Measurements from ENCODE around the gene KCTD14. TPM values are rescaled to one million over a fixed set of nuclear protein-coding genes. Genes with fewer than 3 reads are reported as not detected.
A peak's percentile ranks its signal among the peaks of the same experiment; 100 is the strongest.

Gene KCTD14
- total and polyA plus RNA-seq, 9 of the 15 experiments (the other 6 are each of a cell fraction or from before 2014, with no cell fraction given) = 0.04 to 0.30 (median 0.11) TPM; not detected in 2

- TF ChIP-seq, protein P1, sequence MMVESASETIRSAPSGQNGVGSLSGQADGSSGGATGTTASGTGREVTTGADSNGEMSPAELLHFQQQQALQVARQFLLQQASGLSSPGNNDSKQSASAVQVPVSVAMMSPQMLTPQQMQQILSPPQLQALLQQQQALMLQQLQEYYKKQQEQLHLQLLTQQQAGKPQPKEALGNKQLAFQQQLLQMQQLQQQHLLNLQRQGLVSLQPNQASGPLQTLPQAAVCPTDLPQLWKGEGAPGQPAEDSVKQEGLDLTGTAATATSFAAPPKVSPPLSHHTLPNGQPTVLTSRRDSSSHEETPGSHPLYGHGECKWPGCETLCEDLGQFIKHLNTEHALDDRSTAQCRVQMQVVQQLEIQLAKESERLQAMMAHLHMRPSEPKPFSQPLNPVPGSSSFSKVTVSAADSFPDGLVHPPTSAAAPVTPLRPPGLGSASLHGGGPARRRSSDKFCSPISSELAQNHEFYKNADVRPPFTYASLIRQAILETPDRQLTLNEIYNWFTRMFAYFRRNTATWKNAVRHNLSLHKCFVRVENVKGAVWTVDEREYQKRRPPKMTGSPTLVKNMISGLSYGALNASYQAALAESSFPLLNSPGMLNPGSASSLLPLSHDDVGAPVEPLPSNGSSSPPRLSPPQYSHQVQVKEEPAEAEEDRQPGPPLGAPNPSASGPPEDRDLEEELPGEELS (CRISPR knock-in tag; IDR thresholded peaks at IDR 0.05; ENCODE audit: borderline replicate concordance) = no peak
- TF ChIP-seq ZNF174 (CRISPR knock-in tag; IDR thresholded peaks at IDR 0.05) = no peak
- TF ChIP-seq TSHZ1 (CRISPR knock-in tag; IDR thresholded peaks at IDR 0.05) = peak; percentile 61; the same call in 1 of the 2 replicates
- peak; percentile 78 for TF ChIP-seq SMAD4 (CRISPR knock-in tag; conservative IDR thresholded peaks at IDR 0.05)
- no peak for TF ChIP-seq ZNF699 (CRISPR knock-in tag; IDR thresholded peaks at IDR 0.05; ENCODE audit: insufficient replicate concordance)
- TF ChIP-seq USF1 (CRISPR knock-in tag; IDR thresholded peaks at IDR 0.05) = no peak
- TF ChIP-seq ZNF780A (CRISPR knock-in tag; IDR thresholded peaks at IDR 0.05) = no peak
- no peak for TF ChIP-seq CTBP1 (IDR thresholded peaks at IDR 0.05; ENCODE audit: borderline replicate concordance)
- TF ChIP-seq STAT6 (CRISPR knock-in tag; IDR thresholded peaks at IDR 0.05) = no peak
- TF ChIP-seq, protein P2, sequence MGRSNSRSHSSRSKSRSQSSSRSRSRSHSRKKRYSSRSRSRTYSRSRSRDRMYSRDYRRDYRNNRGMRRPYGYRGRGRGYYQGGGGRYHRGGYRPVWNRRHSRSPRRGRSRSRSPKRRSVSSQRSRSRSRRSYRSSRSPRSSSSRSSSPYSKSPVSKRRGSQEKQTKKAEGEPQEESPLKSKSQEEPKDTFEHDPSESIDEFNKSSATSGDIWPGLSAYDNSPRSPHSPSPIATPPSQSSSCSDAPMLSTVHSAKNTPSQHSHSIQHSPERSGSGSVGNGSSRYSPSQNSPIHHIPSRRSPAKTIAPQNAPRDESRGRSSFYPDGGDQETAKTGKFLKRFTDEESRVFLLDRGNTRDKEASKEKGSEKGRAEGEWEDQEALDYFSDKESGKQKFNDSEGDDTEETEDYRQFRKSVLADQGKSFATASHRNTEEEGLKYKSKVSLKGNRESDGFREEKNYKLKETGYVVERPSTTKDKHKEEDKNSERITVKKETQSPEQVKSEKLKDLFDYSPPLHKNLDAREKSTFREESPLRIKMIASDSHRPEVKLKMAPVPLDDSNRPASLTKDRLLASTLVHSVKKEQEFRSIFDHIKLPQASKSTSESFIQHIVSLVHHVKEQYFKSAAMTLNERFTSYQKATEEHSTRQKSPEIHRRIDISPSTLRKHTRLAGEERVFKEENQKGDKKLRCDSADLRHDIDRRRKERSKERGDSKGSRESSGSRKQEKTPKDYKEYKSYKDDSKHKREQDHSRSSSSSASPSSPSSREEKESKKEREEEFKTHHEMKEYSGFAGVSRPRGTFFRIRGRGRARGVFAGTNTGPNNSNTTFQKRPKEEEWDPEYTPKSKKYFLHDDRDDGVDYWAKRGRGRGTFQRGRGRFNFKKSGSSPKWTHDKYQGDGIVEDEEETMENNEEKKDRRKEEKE (IDR thresholded peaks at IDR 0.05; ENCODE audit: borderline replicate concordance in 1 of 2, control insufficient read depth in 1 of 2, low read depth in 2 of 2, low read length in 1 of 2) = no peak
- TF ChIP-seq TCFL5 (CRISPR knock-in tag; conservative IDR thresholded peaks at IDR 0.05) = 0 out of 2 replicates have a peak, but pooled peaks have one; percentile 49
- no peak for TF ChIP-seq ZC3H4 (CRISPR knock-in tag; IDR thresholded peaks at IDR 0.05; ENCODE audit: borderline replicate concordance)
These were observed 28.1 kb upstream of the KCTD14 start (continued) for GRCh38 chr11:78050964-78051831.
